HG02943 (cell line): ENCODE data around the gene MYRIP.
"Not testable (repeated sequence)": the region's sequence is repeated elsewhere in the genome, so short reads cannot be mapped to it uniquely, and the experiment has no call there.

Experiments
- ATAC-seq: cut with Tn5 transposase; IDR thresholded peaks from one replicate; pipeline ENCODE4 v1.9.1; 2021; ENCODE audit warnings: mild to moderate bottlenecking, low read depth, moderate library complexity; ENCODE audit not compliant: unreplicated experiment

The MYRIP gene

DNA sequence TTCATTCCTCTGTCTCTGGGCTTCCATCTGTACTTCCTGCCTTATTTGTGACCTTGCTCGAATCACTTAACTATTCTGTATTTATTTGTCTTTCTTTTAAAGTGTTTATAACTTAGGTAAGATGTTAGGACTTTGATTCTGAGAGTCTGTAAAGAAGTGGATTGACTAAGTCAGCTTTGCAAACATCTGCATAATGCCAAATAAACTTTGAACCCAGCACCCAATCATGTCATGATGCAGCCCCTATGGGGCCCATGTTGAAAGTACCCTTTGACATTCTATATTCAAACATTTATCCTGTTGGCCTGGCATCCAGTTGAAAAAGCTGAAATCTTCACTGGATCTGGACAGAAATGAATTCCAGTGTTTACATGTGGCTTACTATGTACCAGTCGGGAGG, 3.8 kb upstream of the MYRIP start:
- ATAC-seq: no peak

- ATAC-seq: no peak
These were observed 2.6 kb upstream of the MYRIP start for GRCh38 chr3:39806820-39807219.

- no peak for ATAC-seq
These were observed 785 bp upstream of the MYRIP start for GRCh38 chr3:39808467-39809180.

GRCh38 chr3:39809995-39810595, 686 bp downstream of the MYRIP start:
- ATAC-seq: no peak

DNA sequence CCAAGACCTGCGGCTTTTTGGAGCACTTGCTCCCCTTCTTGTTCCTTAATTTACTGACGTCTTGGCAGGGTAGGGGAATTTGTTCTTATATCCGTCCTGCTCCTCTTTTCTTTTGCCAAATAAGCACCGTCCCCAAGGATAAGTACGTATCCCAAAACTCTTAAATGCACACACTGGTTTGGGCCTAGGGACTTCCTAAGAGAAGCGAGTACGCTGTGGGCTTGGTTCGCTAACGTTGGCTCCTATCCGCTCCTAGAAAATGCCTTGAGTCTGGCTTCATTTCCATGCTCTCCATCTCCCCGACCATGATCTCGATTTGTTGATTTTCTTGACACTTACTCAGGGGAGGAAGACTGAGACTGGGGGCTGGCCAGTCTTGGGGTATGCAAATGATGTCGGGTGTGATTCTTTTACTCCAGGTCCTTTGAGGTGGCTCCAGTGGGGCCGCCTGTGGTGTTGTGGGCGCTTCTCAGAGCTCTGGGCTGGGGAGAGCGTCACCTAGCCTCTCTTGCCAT, 1.3 kb downstream of the MYRIP start:
- ATAC-seq: no peak

GRCh38 chr3:39811561-39811960, 2.2 kb downstream of the MYRIP start:
- no peak for ATAC-seq

DNA sequence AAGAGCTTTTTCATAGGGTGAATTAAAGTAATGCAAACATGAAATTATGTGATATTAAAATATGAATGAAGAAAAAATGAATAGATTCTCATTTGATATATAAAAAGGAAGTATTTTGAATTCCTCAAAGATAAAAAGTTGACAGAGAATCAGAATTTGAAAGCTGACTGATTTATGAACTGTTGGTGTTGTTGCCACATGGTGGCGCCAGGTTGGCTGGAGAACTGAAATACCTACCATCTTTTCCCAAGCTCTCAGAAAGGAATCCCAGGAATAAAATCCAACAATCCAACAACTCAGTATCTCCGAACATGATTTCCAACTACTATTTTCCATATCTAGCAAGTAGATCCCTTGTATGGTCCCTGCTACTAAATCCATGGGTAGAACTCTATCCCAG, 3.1 kb downstream of the MYRIP start:
- no peak for ATAC-seq

GRCh38 chr3:39814007-39814406, 4.6 kb downstream of the MYRIP start:
- no peak for ATAC-seq

DNA sequence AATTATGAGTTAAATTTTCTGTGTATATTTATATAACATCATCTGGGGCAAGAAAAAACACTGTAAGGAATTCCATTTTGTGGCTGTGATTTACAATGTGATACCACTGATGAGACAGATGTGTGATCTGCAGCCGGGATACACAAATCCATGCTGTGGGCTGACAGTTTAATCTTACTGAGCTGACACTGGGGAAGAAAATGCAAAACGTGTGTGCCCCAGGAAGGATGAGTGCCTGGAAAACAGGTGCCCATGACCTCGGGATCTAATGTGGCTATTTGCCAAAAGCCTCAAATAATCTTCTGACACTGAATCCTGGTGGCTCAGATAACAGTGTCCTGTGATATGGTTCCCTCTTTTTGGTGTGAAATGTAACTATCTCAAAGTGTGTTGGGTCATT, 10.5 kb downstream of the MYRIP start:
- ATAC-seq: no peak

GRCh38 chr3:39833764-39834163, 24.4 kb downstream of the MYRIP start:
- not testable (repeated sequence) for ATAC-seq

GRCh38 chr3:39839484-39839883, 30.1 kb downstream of the MYRIP start:
- ATAC-seq: no peak

DNA sequence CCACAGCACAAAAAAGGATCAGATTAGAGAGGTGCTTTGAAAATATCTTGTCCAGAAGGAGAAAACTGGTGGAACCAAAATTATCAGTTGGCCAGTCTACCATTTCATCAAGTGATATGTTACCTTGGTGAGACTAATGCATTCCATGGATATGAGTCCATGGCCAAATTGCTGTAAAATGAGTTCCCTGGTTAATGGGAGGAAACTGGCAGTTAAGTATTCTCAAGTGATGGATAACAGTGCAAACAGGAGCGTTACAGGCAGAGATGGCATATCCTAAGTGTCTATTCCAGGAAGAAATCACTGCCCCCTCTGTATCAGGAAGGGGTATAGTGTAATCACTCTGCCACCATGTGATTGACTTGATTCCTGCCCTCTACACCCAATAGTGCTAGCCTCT, 34.0 kb downstream of the MYRIP start:
- no peak for ATAC-seq

GRCh38 chr3:39848365-39848764, 39.0 kb downstream of the MYRIP start:
- ATAC-seq: no peak

DNA sequence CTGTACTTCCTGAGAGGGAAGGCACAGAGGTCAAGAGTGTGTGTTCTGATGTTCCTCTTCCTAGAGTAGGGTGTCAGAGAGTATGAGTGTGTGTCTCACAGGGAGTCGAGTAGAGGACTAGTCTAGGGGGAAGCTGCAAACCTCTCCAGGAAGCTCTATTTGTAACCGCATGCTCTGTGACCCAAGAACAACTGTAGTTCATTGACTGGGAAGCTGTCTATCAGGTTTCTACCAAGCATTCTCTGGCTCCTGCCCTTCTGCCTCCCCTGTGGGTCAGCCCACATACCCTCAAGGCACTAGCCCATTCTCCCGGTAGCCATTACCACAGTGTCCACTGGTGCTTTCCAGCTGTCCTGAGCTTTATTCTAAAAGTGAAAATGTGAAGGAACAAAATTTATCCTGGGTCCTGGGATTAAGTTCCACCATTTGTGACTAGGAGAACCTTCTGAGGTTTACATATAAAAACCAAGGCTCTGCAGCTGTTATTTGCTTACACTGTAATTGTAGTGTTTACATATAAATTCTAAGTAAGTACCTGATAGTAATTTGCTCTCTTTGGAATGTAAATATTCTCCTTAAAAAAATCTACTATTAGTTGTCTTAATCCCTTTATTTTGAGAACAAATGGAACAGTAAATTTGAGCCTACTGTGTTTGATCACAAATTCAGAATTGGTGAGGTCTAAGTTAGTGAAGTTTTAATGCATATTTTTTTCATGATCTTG, 40.7 kb downstream of the MYRIP start:
- no peak for ATAC-seq

- ATAC-seq: no peak
These were observed 41.3 kb downstream of the MYRIP start for GRCh38 chr3:39850716-39851032.

- ATAC-seq: no peak
These were observed 46.1 kb downstream of the MYRIP start for GRCh38 chr3:39855517-39855916.

GRCh38 chr3:39869890-39870289, 60.5 kb downstream of the MYRIP start:
- no peak for ATAC-seq

GRCh38 chr3:39870706-39871105, 61.3 kb downstream of the MYRIP start:
- ATAC-seq: no peak

DNA sequence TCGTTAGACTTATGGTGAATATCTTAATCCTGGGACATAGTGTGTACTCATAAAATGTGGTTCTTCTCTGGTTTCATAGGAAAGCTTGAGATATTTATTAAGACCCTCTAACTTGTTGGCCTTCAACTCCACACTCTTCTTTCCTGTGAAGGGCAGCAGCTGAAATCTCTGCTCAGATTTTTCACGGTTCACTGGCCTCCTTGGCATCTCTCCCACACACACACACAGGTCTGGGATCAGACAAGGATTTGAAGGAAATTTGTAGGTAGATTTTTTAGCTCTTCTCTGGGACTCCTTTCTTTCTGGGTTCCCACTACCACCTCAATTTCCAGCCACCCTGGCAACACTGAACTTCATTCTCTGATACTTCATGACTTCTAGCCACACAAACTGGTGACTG, 70.2 kb downstream of the MYRIP start:
- ATAC-seq: no peak

DNA sequence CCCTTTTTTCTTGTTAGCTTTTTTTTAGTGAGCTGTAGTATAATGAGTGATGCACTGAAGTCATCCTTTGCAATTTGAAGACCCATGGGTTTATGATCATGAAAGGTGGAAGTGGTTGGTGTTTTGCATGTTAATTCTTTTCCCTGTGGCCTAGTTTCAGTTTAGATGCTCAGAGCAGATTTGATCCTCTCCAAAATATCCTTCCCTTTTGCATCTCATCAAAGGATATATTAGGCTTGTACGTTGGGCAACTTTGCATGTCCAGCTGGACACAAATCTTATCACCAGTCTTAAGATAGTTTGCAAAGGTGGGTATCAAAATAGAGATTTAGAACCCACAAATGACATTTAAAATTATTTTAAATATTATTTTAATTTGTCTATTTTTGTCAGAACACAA, 72.7 kb downstream of the MYRIP start:
- ATAC-seq: no peak

- no peak for ATAC-seq
These were observed 82.7 kb downstream of the MYRIP start for GRCh38 chr3:39892068-39892467.

- ATAC-seq: no peak
These were observed 86.8 kb downstream of the MYRIP start for GRCh38 chr3:39896184-39896583.
